GM21447 (cell line): ENCODE measurements around the gene SUPT20H.
"Not testable (repeated sequence)": the region's sequence is repeated elsewhere in the genome, so short reads cannot be mapped to it uniquely, and the experiment has no call there.

Experiments
- ATAC-seq: cut with Tn5 transposase; IDR thresholded peaks from one replicate; pipeline ENCODE4 v1.9.1; 2021; ENCODE audit not compliant: unreplicated experiment

SUPT20H gene

DNA sequence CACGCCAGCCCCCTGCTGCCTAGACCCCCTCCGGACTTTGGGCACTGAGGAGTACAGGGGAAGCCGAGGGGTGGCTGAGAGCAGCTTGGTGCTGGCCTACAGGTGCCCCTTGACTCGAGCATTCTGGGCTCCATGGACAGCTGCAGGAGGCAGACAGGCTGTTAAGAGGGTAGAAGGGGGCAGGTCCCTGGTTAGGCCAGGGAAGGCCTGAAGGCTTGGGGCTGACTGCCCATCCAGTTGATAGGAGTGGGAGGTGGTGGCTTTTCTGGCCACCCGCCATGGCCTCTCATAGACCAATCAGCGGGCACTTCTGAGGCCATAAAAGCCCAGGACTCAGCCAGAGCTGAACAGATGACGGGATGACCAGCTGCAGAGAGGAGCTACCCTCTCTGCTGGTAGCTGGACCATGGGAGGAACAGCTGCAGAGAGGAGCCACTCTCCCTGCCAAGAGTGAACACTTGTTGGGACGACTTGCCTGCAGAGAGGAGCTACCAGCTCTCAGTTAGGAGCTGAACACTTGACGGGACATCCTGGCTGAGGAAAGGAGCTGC, 10.7 kb upstream of the SUPT20H start:
- no peak for ATAC-seq

- ATAC-seq = no peak
Observed at GRCh38 chr13:37069597-37070103, 10.2 kb upstream of the SUPT20H start.

DNA sequence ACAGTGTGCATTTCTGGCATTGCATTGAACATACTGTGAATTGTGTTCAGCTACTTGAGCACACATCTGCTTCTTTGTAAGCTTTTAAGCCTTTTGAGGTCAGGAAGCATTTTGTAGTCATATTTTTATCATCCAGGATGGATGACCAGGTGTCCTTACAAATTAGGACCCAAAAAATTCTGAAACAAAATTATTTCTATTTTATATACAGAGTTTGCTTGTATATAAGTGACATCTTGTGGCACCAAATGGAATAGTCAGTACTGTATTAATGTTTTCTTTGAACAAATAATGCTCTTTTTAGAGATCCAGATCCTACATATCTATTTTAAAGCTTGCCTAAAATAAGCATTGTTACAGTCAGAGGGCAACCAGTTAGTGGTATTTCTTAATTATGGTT, 9.5 kb upstream of the SUPT20H start:
- no peak for ATAC-seq

DNA sequence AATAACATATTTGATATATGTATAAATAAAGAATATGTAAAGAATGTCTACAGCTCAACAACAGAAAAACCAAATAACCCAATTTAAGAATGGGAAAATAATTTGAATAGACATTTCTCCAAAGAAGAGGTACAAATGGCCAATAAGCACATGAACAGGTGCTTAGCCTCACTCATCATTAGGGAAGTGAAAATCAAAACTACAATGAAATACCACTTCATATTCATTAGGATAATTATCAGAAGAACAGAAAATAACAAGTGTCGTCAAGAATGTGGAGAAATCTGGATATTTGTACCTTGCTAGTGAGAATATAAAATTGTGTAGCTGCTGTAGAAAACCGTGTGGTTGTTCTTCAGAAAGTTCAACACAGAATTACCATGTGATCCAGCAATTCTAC, 8.4 kb upstream of the SUPT20H start:
- ATAC-seq = no peak

GRCh38 chr13:37065890-37066526, 6.5 kb upstream of the SUPT20H start:
- no peak for ATAC-seq

DNA sequence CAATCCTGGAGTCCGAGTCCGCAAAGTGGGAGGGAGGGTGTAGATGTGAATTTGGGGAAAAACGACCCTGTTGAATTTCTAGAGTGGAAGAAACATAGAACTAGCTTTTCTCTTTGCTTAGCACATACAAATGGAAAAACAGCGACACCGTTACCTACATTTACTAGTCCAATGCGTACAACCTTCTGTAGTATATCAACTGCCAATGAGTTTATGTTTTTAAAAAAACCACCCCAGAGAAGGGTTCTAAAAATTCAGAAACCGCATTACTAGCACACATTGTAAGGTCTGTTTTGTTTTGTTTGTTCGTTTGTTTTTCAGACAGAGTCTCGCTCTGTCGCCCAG, 332 bp upstream of the SUPT20H start:
- ATAC-seq = no peak

DNA sequence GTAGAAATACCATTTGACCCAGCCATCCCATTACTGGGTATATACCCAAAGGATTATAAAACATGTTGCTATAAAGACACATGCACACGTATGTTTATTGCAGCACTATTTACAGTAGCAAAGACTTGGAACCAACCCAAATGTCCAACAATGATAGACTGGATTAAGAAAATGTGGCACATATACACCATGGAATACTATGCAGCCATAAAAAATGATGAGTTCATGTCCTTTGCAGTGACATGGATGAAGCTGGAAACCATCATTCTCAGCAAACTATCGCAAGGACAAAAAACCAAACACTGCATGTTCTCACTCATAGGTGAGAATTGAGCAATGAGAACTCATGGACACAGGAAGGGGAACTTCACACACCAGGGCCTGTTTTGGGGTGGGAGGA, 3.3 kb downstream of the SUPT20H start:
- ATAC-seq = not testable (repeated sequence)

DNA sequence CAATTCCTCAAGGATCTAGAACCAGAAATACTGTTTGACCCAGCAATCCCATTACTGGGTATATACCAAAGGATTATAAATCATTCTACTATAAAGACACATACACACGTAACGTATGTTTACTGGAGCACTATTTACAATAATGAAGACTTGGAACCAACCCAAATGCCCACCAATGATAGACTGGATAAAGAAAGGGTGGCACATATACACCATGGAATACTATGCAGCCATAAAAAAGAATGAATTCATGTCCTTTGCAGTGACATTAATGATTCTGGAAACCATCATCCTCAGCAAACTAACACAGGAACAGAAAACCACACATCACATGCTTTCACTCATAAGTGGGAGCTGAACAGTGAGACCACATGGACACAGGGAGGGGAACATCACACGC, 6.4 kb downstream of the SUPT20H start:
- not testable (repeated sequence) for ATAC-seq

- ATAC-seq = no peak
Observed at GRCh38 chr13:37049810-37050209, 9.7 kb downstream of the SUPT20H start.

- ATAC-seq = no peak
Observed at GRCh38 chr13:37047846-37048245, 11.6 kb downstream of the SUPT20H start.

- no peak for ATAC-seq
Observed at GRCh38 chr13:37047032-37047431, 12.5 kb downstream of the SUPT20H start.

- ATAC-seq = no peak
Observed at GRCh38 chr13:37046062-37046461, 13.4 kb downstream of the SUPT20H start.

GRCh38 chr13:37040789-37041188, 18.7 kb downstream of the SUPT20H start:
- ATAC-seq = no peak

- no peak for ATAC-seq
Observed at GRCh38 chr13:37039896-37040295, 19.6 kb downstream of the SUPT20H start.

DNA sequence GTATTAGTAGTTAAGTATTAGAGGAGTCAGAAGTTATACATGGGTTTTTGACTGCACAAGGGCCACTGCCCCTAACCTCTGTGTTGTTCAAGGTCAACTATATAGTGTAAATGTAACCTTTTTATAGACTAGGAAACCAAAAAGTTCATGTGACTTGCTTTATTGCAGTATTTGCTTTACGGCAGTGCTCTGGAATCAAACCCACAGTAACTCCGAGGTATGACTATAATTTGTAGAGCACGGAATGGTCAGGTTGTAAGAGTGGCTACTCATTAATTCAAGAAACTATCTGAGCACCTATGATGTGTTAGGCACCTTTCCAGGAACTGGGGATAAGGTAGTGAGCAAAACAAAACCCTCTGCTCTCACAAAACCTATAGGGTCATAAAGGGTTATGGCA, 22.2 kb downstream of the SUPT20H start:
- no peak for ATAC-seq

DNA sequence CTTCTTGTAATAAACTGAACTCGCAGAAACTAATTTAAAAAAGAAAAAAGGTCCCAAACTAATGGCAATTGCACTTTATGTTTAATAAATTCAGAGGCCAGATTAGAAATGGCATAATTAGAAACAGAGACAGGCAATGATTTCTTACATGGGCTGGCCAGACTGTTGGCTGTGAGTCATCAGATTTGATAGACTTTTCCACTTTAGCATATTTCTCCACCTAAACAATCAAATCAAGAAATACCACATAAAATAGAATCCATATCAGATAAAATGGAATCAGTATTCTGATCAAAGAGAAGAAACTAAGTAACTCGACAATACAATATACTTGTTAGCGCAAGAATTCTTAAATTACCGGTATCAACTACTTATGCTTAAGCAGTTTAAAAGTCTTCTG, 29.9 kb downstream of the SUPT20H start:
- no peak for ATAC-seq

DNA sequence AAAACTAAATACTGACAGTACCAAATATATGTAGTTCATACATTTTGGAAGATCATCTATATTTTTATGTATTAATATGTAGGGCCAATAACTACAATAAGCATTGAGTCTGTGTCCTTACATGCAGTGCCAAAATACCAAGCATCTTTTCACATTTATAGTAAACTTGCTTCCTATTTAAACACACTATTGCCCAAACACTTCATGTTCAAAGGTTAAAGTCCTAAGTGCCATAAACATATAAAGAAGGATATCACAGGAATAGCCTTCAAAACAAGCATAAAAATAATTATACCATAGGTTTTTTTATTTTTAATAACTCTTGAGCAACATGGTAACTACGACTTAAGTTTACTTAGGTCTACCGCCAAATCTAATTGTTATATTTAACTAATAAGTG, 31.8 kb downstream of the SUPT20H start:
- ATAC-seq = no peak

- ATAC-seq = no peak
Observed at GRCh38 chr13:37026771-37027170, 32.7 kb downstream of the SUPT20H start.

- no peak for ATAC-seq
Observed at GRCh38 chr13:37023871-37024270, 35.6 kb downstream of the SUPT20H start.

GRCh38 chr13:37014609-37015008, 44.9 kb downstream of the SUPT20H start:
- no peak for ATAC-seq

GRCh38 chr13:37011788-37012187, 47.7 kb downstream of the SUPT20H start:
- ATAC-seq = no peak

GRCh38 chr13:37011002-37011401, 48.5 kb downstream of the SUPT20H start:
- ATAC-seq = no peak

DNA sequence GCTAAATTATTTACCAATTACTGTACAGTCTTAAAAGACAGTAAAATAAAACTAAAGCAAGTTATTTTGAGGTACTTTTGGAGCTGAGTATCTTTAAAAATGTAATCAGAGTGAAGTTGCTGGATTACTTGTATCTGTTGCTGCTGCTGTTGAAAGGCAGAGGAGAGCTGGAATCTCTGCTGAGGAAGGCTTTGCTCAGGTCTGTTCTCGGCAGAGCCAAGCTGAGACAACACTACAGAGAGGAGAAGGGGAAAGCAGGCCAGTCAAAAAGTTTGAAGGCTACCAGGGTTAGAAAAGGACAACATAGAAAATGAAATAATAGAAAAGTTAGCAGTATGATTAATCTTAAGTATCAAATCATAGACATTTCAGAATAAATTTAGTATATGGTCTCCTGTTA, 49.1 kb downstream of the SUPT20H start:
- no peak for ATAC-seq
